Trophoblast cell (in vitro differentiated cells and primary cell): ENCODE data around the gene RPL7A.

Experiments used
- DNase-seq, 2 donors: peaks; one replicate each; pipeline ENCODE4 v3.0.0-alpha.2; 2016
- H2AFZ ChIP-seq: 2 replicates; pipeline ENCODE4 v1.6.1; 2013; ENCODE audit warnings: low read length, moderate library complexity, mild to moderate bottlenecking; ENCODE audit not compliant: insufficient read depth, poor library complexity
- H2AK5ac ChIP-seq: 2 replicates; pipeline ENCODE4 v1.6.1; 2013; ENCODE audit warnings: mild to moderate bottlenecking, low read length
- H2BK120ac ChIP-seq: 2 replicates; pipeline ENCODE4 v1.6.1; 2013; ENCODE audit warnings: low read length, mild to moderate bottlenecking, moderate library complexity; ENCODE audit not compliant: insufficient read depth, poor library complexity
- H2BK12ac ChIP-seq: 2 replicates; pipeline ENCODE4 v1.6.1; 2013; ENCODE audit warnings: mild to moderate bottlenecking, low read length, moderate library complexity
- H2BK5ac ChIP-seq: 2 replicates; pipeline ENCODE4 v1.6.1; 2013; ENCODE audit warnings: low read length, low read depth, moderate library complexity, mild to moderate bottlenecking; ENCODE audit not compliant: poor library complexity
- H3K14ac ChIP-seq: 2 replicates; pipeline ENCODE4 v1.6.1; 2013; ENCODE audit warnings: mild to moderate bottlenecking, low read length
- H3K18ac ChIP-seq: 2 replicates; pipeline ENCODE4 v1.6.1; 2013; ENCODE audit warnings: mild to moderate bottlenecking, low read length
- H3K23ac ChIP-seq: 2 replicates; pipeline ENCODE4 v1.6.1; 2013; ENCODE audit warnings: low read length
- H3K27ac ChIP-seq: 2 replicates; pipeline ENCODE4 v1.5.1; 2013; ENCODE audit warnings: low read depth, mild to moderate bottlenecking, inconsistent platforms, low read length, moderate library complexity
- H3K27me3 ChIP-seq: 2 replicates; pipeline ENCODE4 v1.6.1; 2013; ENCODE audit warnings: inconsistent platforms, mild to moderate bottlenecking, low read length, moderate library complexity; ENCODE audit not compliant: insufficient read depth
- H3K36me3 ChIP-seq, 2 experiments: 1 replicate in 1 of 2; 2 replicates in 1 of 2; pipeline ENCODE4 v1.6.1; 2013; ENCODE audit warnings: low read length in 2 of 2, mild to moderate bottlenecking in 2 of 2, moderate library complexity in 1 of 2; ENCODE audit not compliant: insufficient read depth in 2 of 2, control insufficient read depth in 1 of 2
- H3K4ac ChIP-seq: 2 replicates; pipeline ENCODE4 v1.6.1; 2013; ENCODE audit warnings: low read depth, mild to moderate bottlenecking, low read length, moderate library complexity
- H3K4me1 ChIP-seq, 2 experiments: 1 replicate in 1 of 2; 2 replicates in 1 of 2; pipeline ENCODE4 v1.6.1; 2013; ENCODE audit warnings: low read length in 2 of 2, mild to moderate bottlenecking in 2 of 2, moderate library complexity in 1 of 2; ENCODE audit not compliant: insufficient read depth in 2 of 2, control insufficient read depth in 1 of 2
- H3K4me2 ChIP-seq: 2 replicates; pipeline ENCODE4 v1.6.1; 2013; ENCODE audit warnings: inconsistent platforms, mild to moderate bottlenecking, low read length, moderate library complexity
- H3K4me3 ChIP-seq: 2 replicates; pipeline ENCODE4 v1.5.1; 2013; ENCODE audit warnings: mild to moderate bottlenecking, low read depth, low read length, inconsistent platforms
- H3K79me1 ChIP-seq: one replicate; pipeline ENCODE4 v1.6.1; 2013; ENCODE audit warnings: low read length
- H3K79me2 ChIP-seq: 2 replicates; pipeline ENCODE4 v1.6.1; 2013; ENCODE audit warnings: low read length, mild to moderate bottlenecking; ENCODE audit not compliant: control insufficient read depth, insufficient read depth, poor library complexity
- H3K9ac ChIP-seq: 2 replicates; pipeline ENCODE4 v1.6.1; 2013; ENCODE audit warnings: mild to moderate bottlenecking, low read length
- H3K9me3 ChIP-seq: 2 replicates; pipeline ENCODE4 v1.6.1; 2013; ENCODE audit warnings: low read depth, mild to moderate bottlenecking, control low read depth, inconsistent platforms, low read length; ENCODE audit not compliant: insufficient read depth
- H4K12ac ChIP-seq: 2 replicates; pipeline ENCODE4 v1.6.1; 2013; ENCODE audit warnings: low read depth, mild to moderate bottlenecking, low read length, moderate library complexity
- H4K8ac ChIP-seq: 2 replicates; pipeline ENCODE4 v1.6.1; 2013; ENCODE audit warnings: low read depth, mild to moderate bottlenecking, low read length, moderate library complexity
- H4K91ac ChIP-seq: one replicate; pipeline ENCODE4 v1.6.1; 2013; ENCODE audit warnings: low read depth, mild to moderate bottlenecking, low read length, moderate library complexity
- WGBS: extraction: QIAGEN DNeasy Blood & Tissue Kit; methylation state at CpG from one replicate; pipeline ENCODE4 v1.1.7; 2013; ENCODE audit warnings: missing lambda C conversion rate; ENCODE audit not compliant: insufficient read length, insufficient coverage; ENCODE audit errors: extremely low coverage; 5-methylcytosine and 5-hydroxymethylcytosine counted together

Gene RPL7A

GRCh38 chr9:133335924-133336811 is 11.8 kb upstream of the RPL7A start, which contains the start of gene SURF6:
Gene SURF6, minus strand, starts transcription at chr9:133336188. Its CDS starts 56 bp downstream, at chr9:133336132.
- H4K8ac ChIP-seq = peak within 1 kb of the TSS; percentile 95
- no peaks in the 10 kb centered on the region for H3K27me3 ChIP-seq
- peak within 1 kb of the TSS; percentile 86 for H3K4me2 ChIP-seq
- H3K4me1 ChIP-seq = peaks cover 0 to 3% of the 10 kb centered on the region in 2 experiments
- peaks cover 6% of the 10 kb centered on the region for H3K79me1 ChIP-seq
- peak within 1 kb of the TSS; percentile 95 for H3K14ac ChIP-seq
- peak within 1 kb of the TSS; percentile 81 for H4K91ac ChIP-seq
- H3K4me3 ChIP-seq = peak within 1 kb of the TSS; percentile 93
- H3K27ac ChIP-seq = peak within 1 kb of the TSS; percentile 58
- H2BK12ac ChIP-seq = no peak within 1 kb of the TSS
- peak within 1 kb of the TSS; percentile 95 for H3K18ac ChIP-seq
- no peak within 1 kb of the TSS for H3K23ac ChIP-seq
- H2BK5ac ChIP-seq = peak within 1 kb of the TSS; percentile 64
- peak within 1 kb of the TSS; percentile 74 for H2BK120ac ChIP-seq
- H4K12ac ChIP-seq = peak within 1 kb of the TSS; percentile 90
- H3K4ac ChIP-seq = peak within 1 kb of the TSS; percentile 92
- H2AFZ ChIP-seq = peak within 1 kb of the TSS; percentile 92
- DNase-seq = peak; percentile 85 to 96
- H3K9ac ChIP-seq = peak within 1 kb of the TSS; percentile 88
- peaks cover 2% of the 10 kb centered on the region for H3K9me3 ChIP-seq
- H3K79me2 ChIP-seq = peaks cover 5% of the 10 kb centered on the region
- H2AK5ac ChIP-seq = peak within 1 kb of the TSS; percentile 34
- no CpG with 5 or more reads among the region's 70 CpGs for WGBS
- peaks cover 47 to 56% of the 10 kb centered on the region in 2 experiments for H3K36me3 ChIP-seq

DNA sequence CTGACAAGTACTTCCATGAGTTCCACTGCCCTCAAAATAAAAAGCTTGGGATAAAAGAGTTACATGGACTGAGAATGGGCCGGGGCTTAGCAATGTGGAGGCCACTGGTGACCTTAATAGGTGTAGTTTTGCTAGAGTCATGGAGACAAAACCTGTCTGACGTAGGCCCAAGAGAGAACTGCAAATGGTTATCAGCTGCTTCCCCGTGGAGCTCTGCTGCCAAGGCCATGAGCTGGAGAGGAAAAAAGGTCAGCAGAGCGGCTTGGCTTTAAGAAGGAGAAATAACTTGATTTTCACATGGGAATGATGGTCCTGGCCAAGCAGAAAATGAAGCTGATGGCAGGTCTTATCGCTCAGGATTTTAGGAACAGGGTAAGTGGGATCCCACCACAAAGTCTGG is 8.4 kb upstream of the RPL7A start:
- Histone ChIP-seq H3K23ac (no peak overlapping the region), H3K27me3 (no peaks in the 10 kb centered on the region), H2BK120ac (no peak overlapping the region), H4K8ac (no peak overlapping the region), H2AFZ (no peak overlapping the region), H3K9me3 (no peaks in the 10 kb centered on the region), H3K14ac (no peak overlapping the region), H3K18ac (no peak overlapping the region), H2BK12ac (no peak overlapping the region), H3K4me2 (no peak overlapping the region), H3K36me3 (peaks cover 49 to 56% of the 10 kb centered on the region in 2 experiments), H3K4me3 (no peak overlapping the region), H2AK5ac (no peak overlapping the region), H3K79me1 (peaks cover 6% of the 10 kb centered on the region), H3K4ac (no peak overlapping the region), H3K27ac (no peak overlapping the region), H3K4me1 (peaks cover 0 to 3% of the 10 kb centered on the region in 2 experiments), H4K91ac (no peak overlapping the region), H3K79me2 (peaks cover 5% of the 10 kb centered on the region), H3K9ac (no peak overlapping the region), H4K12ac (no peak overlapping the region), H2BK5ac (no peak overlapping the region)
- no CpG with 5 or more reads among the region's 5 CpGs for WGBS
- no peak for DNase-seq

GRCh38 chr9:133340256-133340655 is 7.8 kb upstream of the RPL7A start:
- no peak overlapping the region for H2AFZ ChIP-seq
- H3K18ac ChIP-seq = no peak overlapping the region
- H3K4ac ChIP-seq = no peak overlapping the region
- H3K14ac ChIP-seq = no peak overlapping the region
- no peak overlapping the region for H3K27ac ChIP-seq
- H4K91ac ChIP-seq = no peak overlapping the region
- H2BK12ac ChIP-seq = no peak overlapping the region
- no CpG with 5 or more reads among the region's 3 CpGs for WGBS
- peaks cover 6% of the 10 kb centered on the region for H3K79me1 ChIP-seq
- H3K79me2 ChIP-seq = peaks cover 5% of the 10 kb centered on the region
- no peak overlapping the region for H3K23ac ChIP-seq
- peaks cover 0 to 3% of the 10 kb centered on the region in 2 experiments for H3K4me1 ChIP-seq
- no peaks in the 10 kb centered on the region for H3K27me3 ChIP-seq
- no peak overlapping the region for H4K8ac ChIP-seq
- H3K4me2 ChIP-seq = no peak overlapping the region
- H3K9ac ChIP-seq = no peak overlapping the region
- peaks cover 55 to 62% of the 10 kb centered on the region in 2 experiments for H3K36me3 ChIP-seq
- no peak for DNase-seq
- no peak overlapping the region for H2AK5ac ChIP-seq
- H3K9me3 ChIP-seq = peaks cover under 1% of the 10 kb centered on the region
- no peak overlapping the region for H4K12ac ChIP-seq
- no peak overlapping the region for H3K4me3 ChIP-seq
- H2BK120ac ChIP-seq = no peak overlapping the region
- H2BK5ac ChIP-seq = no peak overlapping the region

DNA sequence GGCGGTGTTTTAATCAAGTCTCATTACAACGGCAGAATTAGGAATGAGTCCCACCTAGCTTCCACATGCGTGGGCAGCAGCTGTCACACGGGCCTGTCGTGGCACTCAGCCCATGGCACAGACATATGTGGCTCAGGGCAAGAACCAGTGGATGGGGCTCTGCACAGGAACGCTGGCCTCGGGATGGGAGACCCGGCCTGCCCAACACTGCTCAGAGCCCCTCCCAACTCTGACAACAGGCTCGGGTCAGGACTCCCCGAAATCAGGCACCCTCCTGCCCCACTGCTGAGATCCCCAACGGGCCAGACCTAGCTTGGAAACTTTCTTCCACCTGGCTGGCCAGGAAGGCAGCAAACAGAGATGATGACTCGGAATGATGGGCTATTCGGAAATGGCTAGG is 7.1 kb upstream of the RPL7A start:
- Histone ChIP-seq H3K79me2 (peaks cover under 1% of the 10 kb centered on the region), H2AFZ (no peak overlapping the region), H2BK5ac (no peak overlapping the region), H3K27ac (no peak overlapping the region), H3K4me2 (no peak overlapping the region), H3K4me3 (no peak overlapping the region), H3K36me3 (peaks cover 62 to 68% of the 10 kb centered on the region in 2 experiments), H2AK5ac (no peak overlapping the region), H2BK12ac (no peak overlapping the region), H2BK120ac (no peak overlapping the region), H3K79me1 (peaks cover 4% of the 10 kb centered on the region), H3K18ac (no peak overlapping the region), H3K4me1 (peaks cover 0 to 3% of the 10 kb centered on the region in 2 experiments), H4K12ac (no peak overlapping the region), H3K9ac (no peak overlapping the region), H3K14ac (no peak overlapping the region), H3K27me3 (no peaks in the 10 kb centered on the region), H4K8ac (no peak overlapping the region), H3K4ac (no peak overlapping the region), H3K23ac (no peak overlapping the region), H4K91ac (no peak overlapping the region), H3K9me3 (peaks cover 1% of the 10 kb centered on the region)
- no peak for DNase-seq
- no CpG with 5 or more reads among the region's 13 CpGs for WGBS
